Vein endothelial cell (primary cell): Measurements from ENCODE around the gene ANHX. TPM values are rescaled to one million over a fixed set of nuclear protein-coding genes. Genes with fewer than 3 reads are reported as not detected.

Experiments used
- small RNA-seq: library from RNA; depleted of rRNA; stranded (forward); fragments of <200 nt; gene quantifications from one replicate; pipeline ENCODE3, GENCODE V24; 2012
- total RNA-seq: library from RNA; depleted of rRNA; stranded (reverse); fragments of >200 nt; gene quantifications from 2 replicates; pipeline ENCODE4 v1.2.3, GENCODE V29; 2012

ANHX gene
- not detected in 2 replicates for total RNA-seq

DNA sequence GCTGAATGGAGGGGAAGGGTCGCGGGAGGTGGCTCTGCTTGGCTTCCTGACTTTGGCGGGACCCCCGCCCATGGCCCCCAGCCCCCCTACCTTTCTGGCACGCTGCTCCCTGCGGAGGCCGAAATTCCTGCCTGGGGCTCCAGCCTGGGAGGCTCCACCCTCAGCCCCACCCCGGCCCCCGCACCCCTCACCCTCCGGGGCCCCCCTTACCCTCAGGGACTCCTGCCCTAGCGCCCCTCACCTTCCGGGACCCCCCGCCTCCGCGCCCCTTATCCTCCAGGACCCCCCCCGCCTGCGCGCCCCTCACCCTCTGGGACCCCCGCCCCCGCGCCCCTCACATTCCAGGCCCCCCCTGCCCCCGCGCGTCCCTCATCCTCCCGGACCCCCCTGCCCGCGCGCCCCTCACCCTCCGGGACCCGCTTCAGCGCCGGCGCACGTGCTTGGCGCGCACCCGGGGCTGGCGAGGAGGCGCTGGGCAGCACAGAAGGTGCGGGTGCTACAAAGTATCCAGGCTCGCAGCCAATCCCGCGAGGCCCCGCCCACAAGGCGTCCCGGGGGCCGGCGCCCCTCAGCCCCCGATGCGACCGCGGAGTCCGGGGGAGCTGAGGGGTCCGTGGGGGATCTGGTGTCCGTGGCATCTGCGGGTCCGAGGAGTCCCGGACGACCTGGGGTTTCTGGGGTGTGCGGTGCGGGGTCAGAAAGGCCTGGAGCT is at the start of gene ANHX:
Gene ANHX, minus strand, starts transcription at position 477 of the 712 bp plus-strand sequence. CDS start 1,521 bp downstream, outside the sequence.

DNA sequence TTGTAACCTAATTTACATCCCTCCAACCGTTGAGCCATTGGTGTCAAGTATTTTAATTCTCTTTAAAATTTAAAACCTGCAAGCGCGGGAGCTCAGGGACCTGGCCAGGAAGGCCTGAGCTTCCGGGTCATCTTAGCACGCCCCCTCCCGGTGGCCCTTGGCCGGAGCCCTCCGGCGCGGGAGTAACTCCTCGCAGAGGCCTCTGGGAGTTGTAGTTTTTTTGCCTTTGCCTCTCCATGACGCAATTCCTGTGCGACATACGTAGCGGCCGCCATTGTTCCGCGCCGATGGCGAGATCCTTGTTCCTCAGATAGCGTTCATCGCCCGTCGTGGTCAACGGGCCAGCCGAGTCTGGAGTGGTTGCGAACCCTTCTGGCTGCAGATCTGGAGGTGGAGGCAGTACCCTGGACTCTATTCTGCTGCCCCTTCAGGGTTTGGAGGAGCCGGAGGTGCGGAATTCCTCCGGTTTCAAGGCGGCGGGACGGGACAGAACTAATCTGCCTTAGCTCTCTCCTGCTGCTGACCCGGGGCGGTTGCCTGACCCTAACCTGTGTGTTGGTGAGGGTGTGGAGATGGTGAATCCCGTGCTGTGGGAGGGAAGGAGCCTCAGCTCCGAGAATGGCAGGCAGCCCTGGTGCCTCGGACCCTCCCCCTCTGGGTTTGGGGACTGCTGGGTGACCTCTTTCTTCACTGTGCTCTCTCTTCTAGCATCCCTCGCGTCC is 54.3 kb downstream of the ANHX start, which contains the start of gene ZNF268:
Gene ZNF268, plus strand, starts transcription at position 258 of the 722 bp plus-strand sequence. CDS start 503 bp downstream, outside the sequence.

Small RNA genes lying within 50 kb of the gene (small RNA-seq; reads per million reads assigned to genes)
- not detected for gene RF00019
- gene RNU6-717P: not detected

Other genes starting within 250 kb of the ANHX start
- 15.7 and 23.2 TPM in 2 replicates for gene ZNF26, start 249.5 kb downstream of the ANHX start, total RNA-seq
- 30.4 and 31.4 TPM in 2 replicates for gene ZNF84, start 198.4 kb downstream of the ANHX start, total RNA-seq
- gene ZNF140, start 155.0 kb downstream of the ANHX start, total RNA-seq: 20.9 and 21.9 TPM in 2 replicates
- 0.86 and 0.98 TPM in 2 replicates for gene ZNF891, start 105.6 kb downstream of the ANHX start, total RNA-seq
- gene ZNF10, start 105.2 kb downstream of the ANHX start, total RNA-seq: 3.2 and 4.2 TPM in 2 replicates
- 21.9 and 23.8 TPM in 2 replicates for gene ZNF268, start 54.4 kb downstream of the ANHX start, total RNA-seq